ENCODE data around the gene TCF3.

Gene TCF3

GRCh38 chr19:1580957-1581356, 71.5 kb downstream of the TCF3 start:
- DNase-seq (ENCODE audit: low read depth), result no peak

- no peak for DNase-seq (ENCODE audit: low read depth)
These were observed 72.0 kb downstream of the TCF3 start for GRCh38 chr19:1580382-1580781.

- no peak for DNase-seq (ENCODE audit: low read depth)
These were observed 73.2 kb downstream of the TCF3 start for GRCh38 chr19:1579222-1579621.

GRCh38 chr19:1577929-1578618, 74.3 kb downstream of the TCF3 start:
- DNase-seq (ENCODE audit: low read depth), result no peak

GRCh38 chr19:1577090-1577928, 75.1 kb downstream of the TCF3 start:
- DNase-seq (ENCODE audit: low read depth), result no peak

GRCh38 chr19:1576242-1577089, 75.9 kb downstream of the TCF3 start:
- no peak for DNase-seq (ENCODE audit: low read depth)

GRCh38 chr19:1575323-1576241, 76.8 kb downstream of the TCF3 start:
- DNase-seq (ENCODE audit: low read depth), result no peak

- no peak for DNase-seq (ENCODE audit: low read depth)
These were observed 77.9 kb downstream of the TCF3 start for GRCh38 chr19:1574354-1575136.

- no peak for DNase-seq (ENCODE audit: low read depth)
These were observed 79.6 kb downstream of the TCF3 start for GRCh38 chr19:1572795-1573194.

- no peak for DNase-seq (ENCODE audit: low read depth)
These were observed 81.1 kb downstream of the TCF3 start for GRCh38 chr19:1571358-1571757.

GRCh38 chr19:1570836-1571235, 81.6 kb downstream of the TCF3 start:
- no peak for DNase-seq (ENCODE audit: low read depth)

GRCh38 chr19:1569997-1570396, 82.4 kb downstream of the TCF3 start:
- no peak for DNase-seq (ENCODE audit: low read depth)

GRCh38 chr19:1568320-1569019, 83.9 kb downstream of the TCF3 start, which contains the start of gene MEX3D:
MEX3D (minus strand) TSS chr19:1568325; CDS start chr19:1568058, 267 bp downstream.
- DNase-seq (ENCODE audit: low read depth), result no peak

- no peak for DNase-seq (ENCODE audit: low read depth)
These were observed 84.6 kb downstream of the TCF3 start for GRCh38 chr19:1567848-1568227.

- no peak for DNase-seq (ENCODE audit: low read depth)
These were observed 85.1 kb downstream of the TCF3 start for GRCh38 chr19:1567116-1567847.

GRCh38 chr19:1566392-1567115, 85.9 kb downstream of the TCF3 start:
- DNase-seq (ENCODE audit: low read depth), result peak; percentile 37

GRCh38 chr19:1563251-1563650, 89.2 kb downstream of the TCF3 start:
- DNase-seq (ENCODE audit: low read depth), result no peak

- no peak for DNase-seq (ENCODE audit: low read depth)
These were observed 91.1 kb downstream of the TCF3 start for GRCh38 chr19:1561236-1561842.
